Ishikawa (cell line): ENCODE results near the gene NDC1.

Source experiments
- CEBPB ChIP-seq: IDR thresholded peaks from 2 replicates; pipeline ENCODE4 v1.6.1; 2012
- CREB1 ChIP-seq: IDR thresholded peaks from 2 replicates; pipeline ENCODE4 v1.6.1; 2012; ENCODE audit warnings: low read depth
- EGR1 ChIP-seq: IDR thresholded peaks from 2 replicates; pipeline ENCODE4 v1.6.1; 2012
- EP300 ChIP-seq: IDR thresholded peaks from 2 replicates; pipeline ENCODE4 v1.6.1; 2012; ENCODE audit warnings: borderline replicate concordance
- FOXM1 ChIP-seq: IDR thresholded peaks from 2 replicates; pipeline ENCODE4 v1.6.1; 2012; ENCODE audit warnings: low read depth, borderline replicate concordance
- NFIC ChIP-seq: IDR thresholded peaks from 2 replicates; pipeline ENCODE4 v1.6.1; 2012
- RAD21 ChIP-seq: IDR thresholded peaks from 2 replicates; pipeline ENCODE4 v1.6.1; 2012; ENCODE audit warnings: low read depth
- TAF1 ChIP-seq: IDR thresholded peaks from 2 replicates; pipeline ENCODE4 v1.6.1; 2012; ENCODE audit warnings: low read depth, mild to moderate bottlenecking
- TCF12 ChIP-seq: IDR thresholded peaks from 2 replicates; pipeline ENCODE4 v1.6.1; 2012; ENCODE audit warnings: low read depth
- TEAD4 ChIP-seq: IDR thresholded peaks from 2 replicates; pipeline ENCODE4 v1.6.1; 2012
- YY1 ChIP-seq: IDR thresholded peaks from 2 replicates; pipeline ENCODE4 v1.6.1; 2012; ENCODE audit warnings: low read depth
- ZBTB7A ChIP-seq: IDR thresholded peaks from 2 replicates; pipeline ENCODE4 v1.6.1; 2012; ENCODE audit warnings: low read depth
- TF ChIP-seq, protein P1 (sequence below): IDR thresholded peaks from 2 replicates; pipeline ENCODE4 v1.6.1; 2012
- TF ChIP-seq, protein P2 (sequence below): IDR thresholded peaks from 2 replicates; pipeline ENCODE4 v1.6.1; 2012; ENCODE audit warnings: low read depth, mild to moderate bottlenecking
- TF ChIP-seq, protein P3 (sequence below): IDR thresholded peaks from 2 replicates; pipeline ENCODE4 v1.6.1; 2012

Gene NDC1

DNA sequence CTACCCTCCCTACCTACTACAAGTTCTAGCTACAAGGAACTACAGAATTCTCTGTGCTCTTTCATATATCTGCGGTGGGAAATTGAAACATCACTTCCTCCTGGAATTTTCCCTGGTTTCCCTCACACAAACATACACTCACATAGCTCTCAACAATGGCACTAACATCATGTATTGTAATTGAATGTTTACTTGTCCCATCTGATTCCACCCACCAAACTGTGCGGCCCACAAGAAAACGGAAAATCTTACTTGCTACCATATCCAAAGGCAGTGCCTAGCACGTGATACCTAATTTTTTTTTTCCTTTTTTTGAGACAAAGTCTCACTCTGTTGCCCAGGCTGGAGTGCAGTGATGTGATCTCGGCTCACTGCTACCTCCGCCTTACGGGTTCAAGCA is 33.9 kb downstream of the NDC1 start:
- TF ChIP-seq, protein P1, sequence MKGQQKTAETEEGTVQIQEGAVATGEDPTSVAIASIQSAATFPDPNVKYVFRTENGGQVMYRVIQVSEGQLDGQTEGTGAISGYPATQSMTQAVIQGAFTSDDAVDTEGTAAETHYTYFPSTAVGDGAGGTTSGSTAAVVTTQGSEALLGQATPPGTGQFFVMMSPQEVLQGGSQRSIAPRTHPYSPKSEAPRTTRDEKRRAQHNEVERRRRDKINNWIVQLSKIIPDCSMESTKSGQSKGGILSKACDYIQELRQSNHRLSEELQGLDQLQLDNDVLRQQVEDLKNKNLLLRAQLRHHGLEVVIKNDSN: no peak
- TF ChIP-seq FOXM1 (no peak), NFIC (no peak), CREB1 (no peak)

DNA sequence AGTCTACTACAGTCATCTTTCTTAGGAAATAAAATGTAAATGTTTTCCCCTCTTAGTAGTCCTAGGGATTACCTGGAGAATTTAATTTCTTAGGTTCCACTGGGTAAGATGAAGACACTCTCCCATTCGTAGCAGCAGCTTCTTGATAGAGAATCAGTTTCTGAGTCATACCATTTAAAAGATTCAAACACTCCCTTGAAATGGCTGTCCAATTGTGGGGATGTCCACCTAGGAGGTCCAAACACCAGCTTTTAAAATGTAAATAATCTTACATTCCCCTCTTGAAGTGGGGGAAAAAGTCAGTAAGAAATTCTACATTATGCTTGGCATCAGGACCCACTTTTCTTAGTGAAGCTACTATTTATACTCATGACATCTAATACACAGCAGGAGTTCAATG is 37.5 kb downstream of the NDC1 start:
- TF ChIP-seq EP300 (no peak), YY1 (no peak), CEBPB (no peak), RAD21 (no peak), NFIC (no peak), TAF1 (no peak), TEAD4 (no peak)
- TF ChIP-seq, protein P1: no peak
- TF ChIP-seq, protein P2, sequence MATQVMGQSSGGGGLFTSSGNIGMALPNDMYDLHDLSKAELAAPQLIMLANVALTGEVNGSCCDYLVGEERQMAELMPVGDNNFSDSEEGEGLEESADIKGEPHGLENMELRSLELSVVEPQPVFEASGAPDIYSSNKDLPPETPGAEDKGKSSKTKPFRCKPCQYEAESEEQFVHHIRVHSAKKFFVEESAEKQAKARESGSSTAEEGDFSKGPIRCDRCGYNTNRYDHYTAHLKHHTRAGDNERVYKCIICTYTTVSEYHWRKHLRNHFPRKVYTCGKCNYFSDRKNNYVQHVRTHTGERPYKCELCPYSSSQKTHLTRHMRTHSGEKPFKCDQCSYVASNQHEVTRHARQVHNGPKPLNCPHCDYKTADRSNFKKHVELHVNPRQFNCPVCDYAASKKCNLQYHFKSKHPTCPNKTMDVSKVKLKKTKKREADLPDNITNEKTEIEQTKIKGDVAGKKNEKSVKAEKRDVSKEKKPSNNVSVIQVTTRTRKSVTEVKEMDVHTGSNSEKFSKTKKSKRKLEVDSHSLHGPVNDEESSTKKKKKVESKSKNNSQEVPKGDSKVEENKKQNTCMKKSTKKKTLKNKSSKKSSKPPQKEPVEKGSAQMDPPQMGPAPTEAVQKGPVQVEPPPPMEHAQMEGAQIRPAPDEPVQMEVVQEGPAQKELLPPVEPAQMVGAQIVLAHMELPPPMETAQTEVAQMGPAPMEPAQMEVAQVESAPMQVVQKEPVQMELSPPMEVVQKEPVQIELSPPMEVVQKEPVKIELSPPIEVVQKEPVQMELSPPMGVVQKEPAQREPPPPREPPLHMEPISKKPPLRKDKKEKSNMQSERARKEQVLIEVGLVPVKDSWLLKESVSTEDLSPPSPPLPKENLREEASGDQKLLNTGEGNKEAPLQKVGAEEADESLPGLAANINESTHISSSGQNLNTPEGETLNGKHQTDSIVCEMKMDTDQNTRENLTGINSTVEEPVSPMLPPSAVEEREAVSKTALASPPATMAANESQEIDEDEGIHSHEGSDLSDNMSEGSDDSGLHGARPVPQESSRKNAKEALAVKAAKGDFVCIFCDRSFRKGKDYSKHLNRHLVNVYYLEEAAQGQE: no peak
- TF ChIP-seq, protein P3, sequence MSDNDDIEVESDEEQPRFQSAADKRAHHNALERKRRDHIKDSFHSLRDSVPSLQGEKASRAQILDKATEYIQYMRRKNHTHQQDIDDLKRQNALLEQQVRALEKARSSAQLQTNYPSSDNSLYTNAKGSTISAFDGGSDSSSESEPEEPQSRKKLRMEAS: no peak

DNA sequence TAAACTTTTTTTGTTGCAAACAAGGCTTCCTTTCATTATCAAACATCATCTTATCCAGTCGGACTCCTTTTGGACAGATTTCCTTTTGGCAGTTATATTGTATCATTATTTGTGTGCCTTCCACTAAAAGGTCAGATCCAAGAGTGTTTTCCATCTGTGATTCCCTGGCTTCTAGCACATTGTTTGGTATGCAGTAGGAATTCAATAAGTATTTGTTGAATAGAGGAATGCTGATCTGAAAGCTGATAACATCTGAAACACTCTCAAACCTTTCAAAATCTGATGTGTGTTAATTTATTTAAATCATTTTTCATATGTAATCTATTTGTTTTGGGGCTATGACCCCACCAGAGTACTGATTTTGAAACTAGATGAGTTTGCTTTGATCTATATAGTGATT is 39.0 kb downstream of the NDC1 start:
- no peak for TF ChIP-seq TEAD4
- TF ChIP-seq CREB1: no peak
- TF ChIP-seq TAF1: no peak
- TF ChIP-seq CEBPB: no peak
- TF ChIP-seq EP300: no peak
- TF ChIP-seq, protein P2: no peak
- TF ChIP-seq, protein P3: no peak
- TF ChIP-seq NFIC: no peak
- no peak for TF ChIP-seq FOXM1
- no peak for TF ChIP-seq EGR1
- TF ChIP-seq RAD21: no peak

DNA sequence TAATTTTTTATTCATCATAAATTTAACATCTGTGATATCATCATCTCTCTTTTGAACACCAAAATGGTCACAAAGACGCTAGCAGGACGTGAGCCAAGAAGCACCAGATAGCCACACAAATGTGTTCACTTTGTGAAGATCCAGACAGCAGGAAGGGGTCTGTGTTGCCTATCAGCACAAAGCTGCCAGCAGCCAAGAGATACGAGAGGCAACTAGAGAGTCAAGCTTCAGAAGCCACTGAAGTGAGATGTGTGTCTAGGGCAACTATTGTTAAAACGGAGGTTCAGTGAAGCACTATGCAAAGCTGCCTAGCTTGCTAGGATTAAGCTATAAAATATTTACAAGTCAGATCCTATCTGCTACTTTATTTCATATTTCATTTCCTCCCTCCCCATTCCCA is 45.3 kb downstream of the NDC1 start:
- no peak for TF ChIP-seq CREB1
- TF ChIP-seq TCF12: no peak
- TF ChIP-seq CEBPB: no peak
- TF ChIP-seq EGR1: no peak

DNA sequence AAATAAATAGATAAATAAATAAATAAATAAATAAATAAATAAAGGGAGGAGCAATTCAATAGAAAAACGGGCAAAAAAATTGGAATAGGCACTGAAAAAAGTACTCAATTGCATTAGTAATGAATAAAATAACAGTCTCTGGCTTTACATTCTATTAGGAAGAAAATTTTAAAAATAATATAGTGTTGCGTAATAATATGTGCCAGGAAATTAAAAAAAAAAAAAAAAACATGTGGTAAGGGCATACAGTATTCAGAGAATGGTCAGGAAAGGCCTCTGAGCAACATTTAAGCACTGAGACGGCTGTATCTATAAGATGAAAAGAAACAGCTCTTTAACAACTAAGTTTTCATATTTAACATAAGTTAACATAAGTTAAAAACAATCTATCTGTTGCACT is 50.4 kb downstream of the NDC1 start:
- TF ChIP-seq CEBPB: peak; percentile 36; the same call in 1 of the 2 replicates
- no peak for TF ChIP-seq RAD21
- TF ChIP-seq ZBTB7A: no peak
- no peak for TF ChIP-seq FOXM1

DNA sequence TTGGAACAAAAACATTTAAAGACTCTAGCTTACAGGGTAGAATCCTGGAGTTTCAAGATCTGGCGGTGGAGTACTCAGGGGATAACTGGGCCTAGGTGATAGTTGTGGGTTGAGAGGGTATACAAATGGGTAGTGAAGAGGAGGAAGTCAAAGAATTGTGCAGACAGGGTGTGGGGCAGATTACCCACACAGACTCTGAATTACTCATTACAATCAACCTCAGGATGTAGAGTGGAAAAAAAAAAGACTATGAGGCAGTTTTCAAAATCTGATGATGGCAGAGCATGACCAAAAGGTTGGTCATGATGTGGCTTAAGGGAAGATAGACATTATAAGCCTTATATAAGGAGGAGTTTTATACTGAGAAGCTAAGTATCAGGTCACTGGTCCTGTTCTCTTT is 55.0 kb downstream of the NDC1 start:
- TF ChIP-seq, protein P3: no peak
- TF ChIP-seq YY1 (no peak), TEAD4 (no peak), NFIC (no peak), EGR1 (no peak), EP300 (no peak), FOXM1 (no peak), ZBTB7A (no peak), TCF12 (no peak), TAF1 (no peak), CEBPB (no peak), CREB1 (no peak), RAD21 (no peak)
- TF ChIP-seq, protein P2: no peak
- TF ChIP-seq, protein P1: no peak
